K562 (cell line): ENCODE results near the gene BROX.

Source experiments
- CHCHD3 ChIP-seq: fragments of 250-450 bp; sonication (Bioruptor Pico); IDR thresholded peaks from 2 replicates; pipeline ENCODE4 v2.1.2; 2022; ENCODE audit warnings: mild to moderate bottlenecking
- KLF10 ChIP-seq: fragments of 250-450 bp; sonication (Bioruptor Pico); IDR thresholded peaks from 2 replicates; pipeline ENCODE4 v1.6.1; 2021; ENCODE audit warnings: matching md5 sums
- ZNF324 ChIP-seq: fragments of 250-450 bp; sonication (Bioruptor Pico); IDR thresholded peaks from 2 replicates; pipeline ENCODE4 v1.4.0; 2020; ENCODE audit warnings: mild to moderate bottlenecking

DNA sequence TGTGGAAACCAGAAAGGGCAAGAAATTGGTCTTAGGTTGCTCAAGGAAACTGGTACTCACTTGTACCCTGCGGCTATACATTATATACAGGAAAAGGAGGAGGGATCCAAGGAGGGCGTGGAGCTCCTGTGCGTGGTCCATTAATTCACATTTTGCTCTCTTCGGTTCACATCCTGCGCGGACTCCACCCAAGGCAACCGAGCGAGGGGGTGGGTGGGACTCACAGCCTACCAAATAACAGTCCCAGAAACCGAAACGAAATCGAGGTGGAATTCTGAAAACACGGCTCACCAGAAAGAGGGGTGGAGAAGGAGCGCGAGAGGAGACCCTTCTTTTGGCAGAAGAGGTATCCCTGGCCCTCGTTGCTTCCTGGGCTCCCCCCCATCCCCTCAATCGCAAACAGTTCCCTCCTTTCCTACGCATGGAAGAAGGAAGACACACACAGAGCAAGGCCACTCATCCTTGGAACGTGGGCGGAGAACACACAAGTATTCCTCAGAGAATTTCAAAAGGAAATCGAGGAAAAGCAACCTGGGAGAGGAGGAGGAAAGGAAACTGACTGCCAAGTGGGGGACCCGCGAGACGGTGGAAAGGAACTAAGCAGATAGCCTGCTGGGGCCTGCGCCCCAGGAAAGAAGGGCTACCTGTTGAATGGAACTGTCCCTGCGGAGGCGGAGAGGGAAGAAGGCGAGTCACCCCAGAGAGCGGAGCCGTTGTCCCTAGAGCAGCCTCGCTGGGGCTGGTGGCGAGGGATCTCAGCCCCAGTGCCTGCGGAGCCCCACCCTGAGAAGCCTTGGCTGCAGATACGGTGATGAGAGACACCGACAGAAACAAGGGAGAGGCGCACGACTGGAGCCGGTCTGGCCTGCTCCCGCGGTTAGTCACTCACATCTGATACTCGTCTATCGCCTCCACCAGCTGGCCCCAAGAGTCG, 778 bp upstream of the BROX start:
- TF ChIP-seq KLF10 (no peak), ZNF324 (no peak), CHCHD3 (CRISPR knock-in tag) (no peak)
